ENCODE measurements around the gene EXOC5. TPM values are rescaled to one million over a fixed set of nuclear protein-coding genes. Genes with fewer than 3 reads are reported as not detected.
"Not testable (repeated sequence)": the region's sequence is repeated elsewhere in the genome, so short reads cannot be mapped to it uniquely, and the experiment has no call there.

EXOC5 gene
- total and polyA plus RNA-seq, 7 donors = 15.1 to 59.7 (median 47.2) TPM

GRCh38 chr14:57262117-57262516 lies 6.6 kb downstream of the EXOC5 start:
- no peaks in the 10 kb centered on the region for H3K36me3 ChIP-seq (ENCODE audit: insufficient read depth in 1 of 2, low read depth in 1 of 2)
- no peak for ATAC-seq
- H3K9me3 ChIP-seq = no peaks in the 10 kb centered on the region
- H3K4me1 ChIP-seq = peaks cover 22% of the 10 kb centered on the region
- H3K27me3 ChIP-seq (ENCODE audit: insufficient read depth in 3 of 3, low read length in 2 of 3) = no peaks in the 10 kb centered on the region
- TF ChIP-seq, protein P1, sequence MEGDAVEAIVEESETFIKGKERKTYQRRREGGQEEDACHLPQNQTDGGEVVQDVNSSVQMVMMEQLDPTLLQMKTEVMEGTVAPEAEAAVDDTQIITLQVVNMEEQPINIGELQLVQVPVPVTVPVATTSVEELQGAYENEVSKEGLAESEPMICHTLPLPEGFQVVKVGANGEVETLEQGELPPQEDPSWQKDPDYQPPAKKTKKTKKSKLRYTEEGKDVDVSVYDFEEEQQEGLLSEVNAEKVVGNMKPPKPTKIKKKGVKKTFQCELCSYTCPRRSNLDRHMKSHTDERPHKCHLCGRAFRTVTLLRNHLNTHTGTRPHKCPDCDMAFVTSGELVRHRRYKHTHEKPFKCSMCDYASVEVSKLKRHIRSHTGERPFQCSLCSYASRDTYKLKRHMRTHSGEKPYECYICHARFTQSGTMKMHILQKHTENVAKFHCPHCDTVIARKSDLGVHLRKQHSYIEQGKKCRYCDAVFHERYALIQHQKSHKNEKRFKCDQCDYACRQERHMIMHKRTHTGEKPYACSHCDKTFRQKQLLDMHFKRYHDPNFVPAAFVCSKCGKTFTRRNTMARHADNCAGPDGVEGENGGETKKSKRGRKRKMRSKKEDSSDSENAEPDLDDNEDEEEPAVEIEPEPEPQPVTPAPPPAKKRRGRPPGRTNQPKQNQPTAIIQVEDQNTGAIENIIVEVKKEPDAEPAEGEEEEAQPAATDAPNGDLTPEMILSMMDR (IDR thresholded peaks at IDR 0.05) = no peak
- H3K27ac ChIP-seq = no peak overlapping the region
- H3K4me3 ChIP-seq = no peak overlapping the region
- no peak for DNase-seq
- intact Hi-C loops (cut with DNase I) = loop anchor here in 1 of 2 donors (10.0 kb wide), 1 partner anchor 133 kb away; the partner anchor contains the start of gene NAA30

- Histone ChIP-seq H3K4me3 (no peak overlapping the region), H3K4me1 (peaks cover 17% of the 10 kb centered on the region), H3K27me3 (ENCODE audit: insufficient read depth in 3 of 3, low read length in 2 of 3) (no peaks in the 10 kb centered on the region), H3K27ac (no peak overlapping the region), H3K36me3 (ENCODE audit: insufficient read depth in 1 of 2, low read depth in 1 of 2) (no peaks in the 10 kb centered on the region), H3K9me3 (no peaks in the 10 kb centered on the region)
- intact Hi-C loops (cut with DNase I) = loop anchor here in 1 of 2 donors (10.0 kb wide), 1 partner anchor 133 kb away; the partner anchor contains the start of gene NAA30
- TF ChIP-seq, protein P1 (IDR thresholded peaks at IDR 0.05) = no peak
- ATAC-seq = no peak
- no peak for DNase-seq
Observed at GRCh38 chr14:57261604-57262003, 7.1 kb downstream of the EXOC5 start.

DNA sequence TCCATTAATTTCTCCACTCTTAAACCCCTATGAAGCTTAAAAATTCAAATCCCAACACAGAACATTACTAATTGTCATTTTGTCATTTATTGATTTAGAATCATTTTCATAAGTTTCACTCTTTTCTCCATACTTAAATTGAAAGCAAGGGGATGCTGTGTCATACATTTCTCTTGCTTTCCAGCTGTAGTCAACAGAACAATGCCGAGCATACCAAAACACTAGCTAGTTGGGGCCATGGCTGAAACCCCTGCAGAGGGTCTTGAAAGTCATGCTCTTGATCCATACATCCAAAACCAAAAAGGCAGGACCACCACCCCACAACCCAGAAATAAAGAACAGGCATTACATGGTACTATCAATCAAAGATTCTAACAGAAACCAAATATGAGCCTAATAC lies 9.0 kb downstream of the EXOC5 start:
- Histone ChIP-seq H3K27me3 (ENCODE audit: insufficient read depth in 3 of 3, low read length in 2 of 3) (no peaks in the 10 kb centered on the region), H3K27ac (no peak overlapping the region), H3K36me3 (ENCODE audit: insufficient read depth in 1 of 2, low read depth in 1 of 2) (no peaks in the 10 kb centered on the region), H3K4me1 (peaks cover 8% of the 10 kb centered on the region), H3K9me3 (no peaks in the 10 kb centered on the region), H3K4me3 (no peak overlapping the region)
- TF ChIP-seq, protein P1 (IDR thresholded peaks at IDR 0.05) = no peak
- DNase-seq (no peak), ATAC-seq (no peak)
- 86 to 94% (median 89%) methylated on average over 1 of the region's 1 CpG for whole genome bisulfite sequencing, 3 donors
- intact Hi-C loops (cut with DNase I) = loop anchor here in 1 of 2 donors (10.0 kb wide), 1 partner anchor 135 kb away; the partner anchor contains the start of gene NAA30

- H3K36me3 ChIP-seq (ENCODE audit: insufficient read depth in 1 of 2, low read depth in 1 of 2); DNase-seq; intact Hi-C loops (cut with DNase I); H3K4me3 ChIP-seq; H3K4me1 ChIP-seq; H3K27me3 ChIP-seq (ENCODE audit: insufficient read depth in 3 of 3, low read length in 2 of 3); H3K27ac ChIP-seq; H3K9me3 ChIP-seq; ATAC-seq: not testable (repeated sequence)
- WGBS, 3 donors = 87 to 93% (median 90%) methylated on average over 2 of the region's 2 CpGs
Observed at GRCh38 chr14:57258221-57258620, 10.5 kb downstream of the EXOC5 start.

GRCh38 chr14:57254884-57255283 lies 13.8 kb downstream of the EXOC5 start:
- no peak overlapping the region for H3K27ac ChIP-seq
- no peak for DNase-seq
- intact Hi-C loops (cut with DNase I) = no loop called here
- no peaks in the 10 kb centered on the region for H3K27me3 ChIP-seq (ENCODE audit: insufficient read depth in 3 of 3, low read length in 2 of 3)
- H3K4me3 ChIP-seq = no peak overlapping the region
- ATAC-seq = no peak
- no peaks in the 10 kb centered on the region for H3K9me3 ChIP-seq
- no peaks in the 10 kb centered on the region for H3K36me3 ChIP-seq (ENCODE audit: insufficient read depth in 1 of 2, low read depth in 1 of 2)
- TF ChIP-seq, protein P1 (IDR thresholded peaks at IDR 0.05) = no peak
- peaks cover 4% of the 10 kb centered on the region for H3K4me1 ChIP-seq

All from psoas muscle (tissue), 8 donors.